NCI-H1930 (cell line): ENCODE measurements around the gene GFPT2.

Experiments used
- DNase-seq, 2 experiments: peaks; one replicate each; lab custom pipeline; 2025; lab: John Stamatoyannopoulos, UW

GFPT2 gene

GRCh38 chr5:180350711-180351465 lies 2.2 kb downstream of the GFPT2 start:
- DNase-seq, result no peak

DNA sequence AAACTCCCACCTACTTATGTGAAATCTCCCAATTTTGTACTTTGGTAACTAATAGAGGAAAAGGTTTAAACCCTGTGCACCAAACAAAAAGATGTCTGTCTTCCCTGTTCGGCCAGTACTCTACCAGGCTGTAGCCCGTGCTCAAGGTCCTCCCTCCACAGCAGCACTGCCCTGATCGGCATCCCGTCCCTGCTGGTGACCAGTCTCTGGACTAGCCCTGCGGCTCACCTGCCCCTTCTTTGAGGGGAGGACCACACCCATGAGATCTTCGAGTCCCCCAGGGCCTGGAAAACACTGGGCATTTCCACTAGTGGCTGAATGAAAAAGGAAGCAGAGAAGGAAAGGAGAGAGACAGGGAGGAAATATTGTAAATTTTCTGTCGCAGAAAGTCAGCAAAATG lies 2.8 kb downstream of the GFPT2 start:
- no peak for DNase-seq

- DNase-seq, result no peak
These were observed 3.7 kb downstream of the GFPT2 start for GRCh38 chr5:180349391-180349790.

DNA sequence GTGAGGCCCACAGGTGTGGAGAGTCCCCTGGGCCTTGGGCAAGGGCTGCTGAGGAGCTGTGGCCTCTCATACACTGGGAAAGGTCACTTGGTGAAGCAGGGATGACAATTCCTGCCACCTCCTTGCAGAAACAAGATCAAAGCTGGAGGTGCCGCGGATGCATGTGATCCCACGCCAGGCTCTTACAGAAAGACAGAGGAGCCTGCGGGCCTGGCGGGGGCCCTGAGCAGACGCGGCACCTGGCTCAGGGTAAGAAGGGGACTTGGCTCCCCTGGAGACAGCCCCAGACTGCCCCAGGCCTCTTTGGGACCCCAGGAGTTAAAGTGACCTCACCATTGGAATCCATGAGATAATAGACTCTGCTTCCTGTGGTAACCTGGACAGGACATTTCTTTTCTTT lies 4.8 kb downstream of the GFPT2 start:
- DNase-seq, result no peak

GRCh38 chr5:180347702-180348101 lies 5.4 kb downstream of the GFPT2 start:
- no peak for DNase-seq

DNA sequence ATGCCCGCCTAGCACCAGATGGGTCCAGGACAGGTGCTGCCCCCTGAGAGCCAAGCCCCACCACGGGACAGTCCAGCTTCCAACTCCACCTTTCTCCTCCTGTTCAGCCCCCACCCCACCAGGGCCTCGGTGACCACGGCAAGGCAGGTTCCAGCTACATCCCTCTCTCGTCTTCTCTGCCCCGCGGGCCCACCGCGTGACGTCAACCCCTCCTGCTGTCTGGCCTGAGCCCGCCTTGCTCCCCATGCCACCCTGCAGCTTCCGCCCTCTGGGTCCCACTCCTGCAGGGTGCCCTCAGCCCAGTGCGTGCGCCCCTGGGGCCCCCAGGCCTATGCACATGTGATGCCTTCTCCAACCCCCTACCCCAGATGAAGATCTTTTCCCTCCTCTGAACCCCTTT lies 6.8 kb downstream of the GFPT2 start:
- DNase-seq, result no peak

DNA sequence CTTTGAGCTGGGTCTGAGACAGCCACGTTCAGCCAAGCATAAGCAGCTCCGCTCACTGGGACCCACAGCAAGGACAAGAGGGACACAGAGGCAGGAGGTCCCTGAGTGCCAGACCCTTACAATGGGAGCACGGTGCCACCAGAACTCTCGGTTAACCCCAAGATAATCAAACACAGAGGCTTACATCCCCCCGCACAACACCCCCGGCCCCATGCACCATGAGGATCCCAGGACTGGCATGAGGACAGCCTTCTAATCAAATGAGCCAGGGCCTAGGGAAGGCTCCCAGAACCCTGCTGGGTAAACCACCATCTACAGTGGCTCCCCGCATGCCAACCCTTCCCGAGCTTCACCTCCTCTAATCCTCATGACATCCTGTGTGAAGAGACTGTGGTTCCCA lies 7.4 kb downstream of the GFPT2 start:
- no peak for DNase-seq

GRCh38 chr5:180345186-180345585 lies 8.0 kb downstream of the GFPT2 start:
- no peak for DNase-seq

GRCh38 chr5:180344696-180344999 lies 8.5 kb downstream of the GFPT2 start:
- no peak for DNase-seq

- no peak for DNase-seq
These were observed 9.1 kb downstream of the GFPT2 start for GRCh38 chr5:180343831-180344695.

GRCh38 chr5:180343110-180343830 lies 9.9 kb downstream of the GFPT2 start:
- no peak for DNase-seq

DNA sequence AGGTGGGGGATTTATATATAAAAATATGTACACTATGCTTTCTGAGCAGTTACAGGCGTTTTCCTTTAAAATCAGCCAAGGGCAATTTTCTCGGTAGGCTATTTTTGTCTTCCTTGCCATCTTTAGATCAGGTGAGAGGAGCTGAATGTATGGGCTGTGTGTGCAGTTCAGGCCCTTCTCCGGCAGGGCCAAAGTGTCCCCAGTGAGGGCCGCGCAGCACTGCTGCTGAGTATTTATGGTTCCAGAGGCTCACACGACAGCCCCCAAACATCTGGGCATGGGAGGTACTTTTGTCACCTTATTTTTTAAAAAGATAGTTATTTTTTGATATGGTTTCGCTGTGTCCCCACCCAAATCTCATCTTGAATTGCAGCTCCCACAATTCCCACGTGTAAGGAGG lies 11.5 kb downstream of the GFPT2 start:
- no peak for DNase-seq

DNA sequence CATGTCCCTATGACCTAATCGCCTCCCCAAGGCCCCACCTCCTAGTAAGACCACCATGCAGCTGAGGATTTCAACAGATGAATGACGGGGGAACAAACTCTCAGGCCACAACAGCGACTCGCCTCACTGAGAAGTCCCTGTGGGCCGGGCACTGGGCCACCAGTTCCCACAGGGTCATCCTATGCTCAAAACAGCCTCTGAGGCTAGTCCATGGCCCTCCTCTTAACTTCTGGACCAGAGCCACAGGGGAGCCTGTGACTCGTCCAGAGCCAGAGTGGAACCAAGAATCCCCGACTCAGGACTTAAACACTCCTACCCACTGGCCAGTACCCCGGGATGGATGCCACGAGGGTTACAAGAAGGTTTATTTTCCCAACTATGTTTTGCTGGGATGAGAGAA lies 12.3 kb downstream of the GFPT2 start:
- no peak for DNase-seq

DNA sequence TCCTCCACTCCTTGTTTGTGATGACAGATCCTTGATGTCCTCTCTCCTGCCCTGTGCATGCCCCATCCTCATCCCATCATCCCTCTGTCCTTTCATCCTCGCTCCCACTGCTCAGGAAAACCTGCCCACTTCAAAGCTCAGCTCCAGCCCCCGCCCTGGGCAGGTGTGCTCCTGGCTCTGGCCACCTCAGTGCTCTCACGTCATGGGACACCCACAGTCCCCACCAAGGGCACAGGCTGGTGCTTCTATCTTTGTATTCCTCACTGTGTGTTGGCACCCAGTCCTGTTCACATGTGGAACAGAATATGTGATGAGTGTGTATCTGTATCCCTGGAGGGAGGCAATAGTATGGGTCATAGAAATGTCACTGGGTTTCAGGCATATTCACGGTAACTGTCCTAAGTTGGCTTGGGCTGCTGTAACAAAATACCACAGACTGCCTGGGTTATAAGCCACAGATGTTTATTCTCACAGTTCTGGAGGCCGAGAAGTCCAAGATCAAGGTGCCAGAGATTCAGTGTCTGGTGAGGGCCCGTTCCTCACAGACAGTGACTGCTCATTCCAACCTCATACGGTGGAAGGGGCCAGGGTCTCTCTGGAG lies 13.5 kb downstream of the GFPT2 start:
- DNase-seq, result no peak

DNA sequence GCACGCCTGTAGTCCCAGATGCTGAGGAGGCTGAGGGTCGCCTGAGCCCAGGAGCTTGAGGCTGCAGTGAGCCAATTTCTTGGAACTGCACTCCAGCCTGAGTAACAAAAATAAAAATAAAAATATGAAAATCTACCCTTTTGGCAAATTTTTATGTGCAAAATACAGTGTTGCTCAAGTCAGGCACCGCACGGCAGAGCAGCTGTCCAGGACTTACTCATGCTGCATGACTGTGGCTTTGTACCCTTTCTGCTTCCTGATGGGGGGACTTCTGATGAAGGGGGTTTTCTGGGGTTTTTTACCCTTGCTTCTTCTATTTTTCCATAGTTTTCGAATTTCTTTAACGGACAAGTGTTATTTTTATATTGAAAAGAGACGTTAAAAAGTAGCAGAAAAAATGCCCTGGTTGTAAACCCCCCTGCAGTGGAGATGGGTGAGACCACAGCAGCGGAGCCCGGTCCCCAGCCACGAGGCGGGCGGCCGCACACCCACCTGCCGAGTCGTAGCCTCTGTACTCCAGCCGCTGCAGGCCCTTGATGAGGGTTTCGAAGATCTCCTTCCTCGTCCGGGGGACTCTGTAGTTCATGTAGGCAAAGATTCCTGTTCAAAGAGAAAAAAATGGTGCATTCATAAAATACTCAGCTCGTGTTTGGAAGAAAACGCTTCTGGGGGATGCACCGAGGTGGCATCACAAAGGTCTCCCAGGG lies 15.0 kb downstream of the GFPT2 start:
- no peak for DNase-seq

DNA sequence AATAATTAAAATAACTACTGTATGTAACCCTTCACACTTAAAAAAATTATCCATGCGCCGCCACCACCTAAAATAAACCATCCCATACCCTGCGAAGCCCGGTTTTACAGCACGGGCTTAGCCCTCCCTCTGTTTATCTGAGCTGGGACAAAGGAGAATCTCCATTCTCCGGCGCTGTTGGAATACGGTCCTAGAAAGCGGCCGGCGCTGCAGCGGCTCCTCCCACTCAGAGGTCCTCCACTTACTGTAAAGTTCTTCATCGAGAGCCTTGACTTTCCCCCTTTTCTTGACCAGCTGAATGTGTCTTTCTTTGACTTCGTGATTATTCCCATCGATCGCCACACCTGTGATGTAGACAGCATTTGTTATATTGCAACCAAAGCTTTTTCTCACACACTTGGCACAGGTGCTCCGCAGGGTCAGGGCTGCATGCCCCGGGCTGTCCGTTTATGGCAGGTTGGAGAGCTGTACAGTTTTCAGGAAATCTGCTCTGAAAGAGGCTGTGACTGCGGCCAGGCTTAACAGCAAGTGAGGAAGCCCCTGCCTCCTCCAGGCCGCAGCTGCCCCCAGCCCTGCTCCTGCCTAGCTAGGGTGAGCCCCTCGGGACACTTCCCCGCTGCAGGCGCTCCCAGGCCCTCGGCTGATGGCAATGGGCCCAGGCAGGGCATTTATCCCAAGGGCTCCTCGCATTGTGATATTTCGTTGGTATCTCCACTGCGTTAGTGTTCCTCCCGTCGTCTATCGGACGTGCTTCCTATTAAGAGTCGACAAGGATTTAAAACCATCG lies 16.7 kb downstream of the GFPT2 start:
- DNase-seq, result no peak

GRCh38 chr5:180335614-180336233 lies 17.4 kb downstream of the GFPT2 start:
- DNase-seq, result no peak

DNA sequence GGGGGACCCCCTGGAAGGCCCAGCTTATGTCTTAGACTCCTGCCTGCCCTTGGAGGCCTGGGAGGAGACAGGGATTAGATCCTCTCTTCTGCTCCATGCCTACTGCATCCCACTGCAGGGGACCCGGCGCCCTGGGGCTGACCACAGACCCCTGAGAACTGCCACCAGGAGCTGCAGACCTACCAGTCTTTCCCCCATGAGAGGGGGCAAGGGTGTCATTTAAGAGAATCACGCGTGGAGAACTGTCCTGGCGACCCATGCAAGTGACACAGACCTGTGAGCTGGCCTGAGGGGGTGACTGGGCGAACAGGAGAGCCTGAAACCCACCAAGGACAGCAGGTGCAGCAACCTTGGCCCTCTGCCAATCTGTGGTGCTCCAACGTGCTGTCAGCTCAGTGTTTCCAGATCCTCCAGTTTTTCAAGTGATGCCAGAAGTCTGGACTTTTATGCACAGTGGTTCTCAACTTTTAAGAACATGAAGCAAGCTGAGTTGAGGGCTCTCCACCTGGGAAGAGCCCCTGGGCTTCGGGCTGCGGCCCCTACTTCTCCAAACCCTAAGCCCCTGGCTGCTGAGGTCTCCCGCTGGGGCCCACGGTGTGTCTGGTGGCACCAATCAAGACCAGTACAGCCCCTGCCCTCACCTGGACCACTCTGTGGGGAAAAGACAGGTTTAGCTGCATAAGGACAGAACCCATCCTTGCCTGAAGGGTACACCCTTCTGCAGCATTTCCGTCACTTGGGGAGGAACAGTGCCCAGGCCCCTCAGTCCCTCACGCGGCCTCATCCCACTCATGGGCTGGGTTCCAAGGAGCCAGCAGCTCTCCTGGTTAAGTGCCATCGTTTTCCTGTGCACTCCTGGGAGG lies 18.2 kb downstream of the GFPT2 start:
- DNase-seq, result no peak

DNA sequence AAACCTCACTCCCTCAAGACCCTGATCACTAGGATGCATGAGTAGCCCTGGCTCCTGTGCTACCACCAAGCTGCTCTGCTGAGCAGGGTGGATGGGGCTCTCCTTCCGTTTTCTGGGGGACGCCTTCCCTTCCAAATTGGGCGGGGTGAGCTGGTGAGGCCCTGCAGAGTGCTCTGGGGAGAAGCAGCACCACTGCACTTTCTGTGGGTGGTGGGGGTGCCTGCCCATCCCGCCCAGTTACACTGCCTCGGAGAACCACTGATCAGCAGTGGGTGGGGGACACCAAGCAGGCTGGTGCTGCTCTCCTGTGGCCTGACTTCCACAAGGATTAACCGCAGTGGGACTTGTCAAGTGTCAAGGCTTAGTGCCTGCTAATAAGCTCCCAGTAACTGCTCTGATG lies 19.0 kb downstream of the GFPT2 start:
- DNase-seq, result no peak

- no peak for DNase-seq
These were observed 19.5 kb downstream of the GFPT2 start for GRCh38 chr5:180333661-180334060.
